GM19467 (cell line): ENCODE measurements around the gene FDX2.
A peak's percentile ranks its signal among the peaks of the same experiment; 100 is the strongest.

ENCODE experiments used
- ATAC-seq: cut with Tn5 transposase; IDR thresholded peaks from one replicate; pipeline ENCODE4 v1.9.1; 2021; ENCODE audit warnings: mild to moderate bottlenecking, moderate library complexity; ENCODE audit not compliant: unreplicated experiment

The FDX2 gene

GRCh38 chr19:10332965-10333757 is 17.3 kb upstream of the FDX2 start, which contains the start of gene RAVER1:
Gene RAVER1 (minus strand): TSS chr19:10333529. CDS start chr19:10333507, 22 bp downstream.
- peak; percentile 89 for ATAC-seq

- no peak for ATAC-seq
Measured at GRCh38 chr19:10332158-10332964, 16.5 kb upstream of the FDX2 start.

- ATAC-seq: no peak
Measured at GRCh38 chr19:10329555-10329954, 13.7 kb upstream of the FDX2 start.

GRCh38 chr19:10328558-10329429 is 13.0 kb upstream of the FDX2 start:
- no peak for ATAC-seq

- ATAC-seq: no peak
Measured at GRCh38 chr19:10327793-10328192, 12.0 kb upstream of the FDX2 start.

- no peak for ATAC-seq
Measured at GRCh38 chr19:10325732-10326131, 9.9 kb upstream of the FDX2 start.

- no peak for ATAC-seq
Measured at GRCh38 chr19:10321874-10322835, 6.3 kb upstream of the FDX2 start.

GRCh38 chr19:10321417-10321797 is 5.6 kb upstream of the FDX2 start:
- ATAC-seq: no peak

- ATAC-seq: no peak
Measured at GRCh38 chr19:10320602-10321416, 5.0 kb upstream of the FDX2 start.

GRCh38 chr19:10318807-10319682 is 3.2 kb upstream of the FDX2 start:
- no peak for ATAC-seq

GRCh38 chr19:10317857-10318462 is 2.1 kb upstream of the FDX2 start:
- no peak for ATAC-seq

- ATAC-seq: no peak
Measured at GRCh38 chr19:10317045-10317856, 1.4 kb upstream of the FDX2 start.

- ATAC-seq: no peak
Measured at GRCh38 chr19:10316229-10317044, 622 bp upstream of the FDX2 start.

GRCh38 chr19:10309423-10309822 is 6.4 kb downstream of the FDX2 start, which contains the start of gene ZGLP1:
Gene ZGLP1 (minus strand): TSS chr19:10309815.
- ATAC-seq: no peak

GRCh38 chr19:10306327-10306726 is 9.5 kb downstream of the FDX2 start:
- no peak for ATAC-seq
